GM12892 (cell line): ENCODE data around the gene COMMD3.

Source experiments
- POLR2A ChIP-seq: IDR thresholded peaks from 2 replicates; pipeline ENCODE4 v1.6.1; 2011; ENCODE audit warnings: low read depth, low read length, control low read depth
- TAF1 ChIP-seq: IDR thresholded peaks from 2 replicates; pipeline ENCODE4 v1.6.1; 2011; ENCODE audit warnings: low read depth, mild to moderate bottlenecking, control low read depth, low read length, borderline replicate concordance

- TF ChIP-seq TAF1 (no peak), POLR2A (no peak)
Observed at GRCh38 chr10:22341926-22342196, 25.7 kb downstream of the COMMD3 start.
